Body of pancreas (tissue), 4 donors: Measurements from ENCODE around the gene GLYATL1B.
"Not testable (repeated sequence)": the region's sequence is repeated elsewhere in the genome, so short reads cannot be mapped to it uniquely, and the experiment has no call there.

Experiments
- CTCF ChIP-seq, 7 experiments: fragments of 450-650 bp in 4 of 7; fragments of 200-600 bp in 3 of 7; sonication (generic) in 3 of 7; IDR thresholded peaks; one replicate each; pipeline ENCODE4 v1.5.1; 2016 to 2019; ENCODE audit warnings: antibody characterized with exemption in 7 of 7
- POLR2A ChIP-seq, 3 donors: fragments of 450-650 bp; IDR thresholded peaks; one replicate each; pipeline ENCODE4 v1.6.1; 2016; ENCODE audit warnings: antibody characterized with exemption in 3 of 3, mild to moderate bottlenecking in 2 of 3

- not testable (repeated sequence) for TF ChIP-seq CTCF, POLR2A (IDR thresholded peaks at IDR 0.05)
These were observed 21.9 kb upstream of the GLYATL1B start for GRCh38 chr11:59063996-59064727.
